Epidermal melanocyte (primary cell): ENCODE measurements around the gene TNFRSF11A.

Experiments
- DNase-seq: peaks from one replicate; pipeline ENCODE4 v3.0.0; 2011; ENCODE audit warnings: low spot score; ENCODE audit not compliant: insufficient read length

Gene TNFRSF11A

GRCh38 chr18:62381373-62381772, 56.3 kb downstream of the TNFRSF11A start:
- no peak for DNase-seq

- DNase-seq = no peak
Observed at GRCh38 chr18:62384068-62384467, 59.0 kb downstream of the TNFRSF11A start.

GRCh38 chr18:62384610-62385097, 59.5 kb downstream of the TNFRSF11A start:
- no peak for DNase-seq

GRCh38 chr18:62386091-62386490, 61.0 kb downstream of the TNFRSF11A start:
- no peak for DNase-seq

- DNase-seq = no peak
Observed at GRCh38 chr18:62386601-62387000, 61.5 kb downstream of the TNFRSF11A start.

- DNase-seq = no peak
Observed at GRCh38 chr18:62387257-62387656, 62.1 kb downstream of the TNFRSF11A start.

GRCh38 chr18:62388855-62389760, 64.0 kb downstream of the TNFRSF11A start:
- no peak for DNase-seq

- no peak for DNase-seq
Observed at GRCh38 chr18:62389761-62390481, 64.8 kb downstream of the TNFRSF11A start.

- DNase-seq = no peak
Observed at GRCh38 chr18:62394006-62394763, 69.1 kb downstream of the TNFRSF11A start.

- no peak for DNase-seq
Observed at GRCh38 chr18:62396381-62396780, 71.3 kb downstream of the TNFRSF11A start.

GRCh38 chr18:62396967-62397366, 71.9 kb downstream of the TNFRSF11A start:
- no peak for DNase-seq

- DNase-seq = no peak
Observed at GRCh38 chr18:62398291-62398690, 73.2 kb downstream of the TNFRSF11A start.

- no peak for DNase-seq
Observed at GRCh38 chr18:62399276-62399675, 74.2 kb downstream of the TNFRSF11A start.

- DNase-seq = no peak
Observed at GRCh38 chr18:62399781-62400308, 74.7 kb downstream of the TNFRSF11A start.

GRCh38 chr18:62400916-62401315, 75.8 kb downstream of the TNFRSF11A start:
- DNase-seq = no peak

- no peak for DNase-seq
Observed at GRCh38 chr18:62402342-62402948, 77.3 kb downstream of the TNFRSF11A start.

- no peak for DNase-seq
Observed at GRCh38 chr18:62403120-62403519, 78.0 kb downstream of the TNFRSF11A start.

- DNase-seq = no peak
Observed at GRCh38 chr18:62404881-62405280, 79.8 kb downstream of the TNFRSF11A start.

GRCh38 chr18:62407660-62408059, 82.5 kb downstream of the TNFRSF11A start:
- DNase-seq = no peak

- no peak for DNase-seq
Observed at GRCh38 chr18:62409821-62410220, 84.7 kb downstream of the TNFRSF11A start.
